GM21390 (cell line): ENCODE measurements around the gene TMEM131L.
"Not testable (repeated sequence)": the region's sequence is repeated elsewhere in the genome, so short reads cannot be mapped to it uniquely, and the experiment has no call there.

ENCODE experiments used
- ATAC-seq: cut with Tn5 transposase; IDR thresholded peaks from one replicate; pipeline ENCODE4 v1.9.1; 2021; ENCODE audit not compliant: unreplicated experiment

The TMEM131L gene

DNA sequence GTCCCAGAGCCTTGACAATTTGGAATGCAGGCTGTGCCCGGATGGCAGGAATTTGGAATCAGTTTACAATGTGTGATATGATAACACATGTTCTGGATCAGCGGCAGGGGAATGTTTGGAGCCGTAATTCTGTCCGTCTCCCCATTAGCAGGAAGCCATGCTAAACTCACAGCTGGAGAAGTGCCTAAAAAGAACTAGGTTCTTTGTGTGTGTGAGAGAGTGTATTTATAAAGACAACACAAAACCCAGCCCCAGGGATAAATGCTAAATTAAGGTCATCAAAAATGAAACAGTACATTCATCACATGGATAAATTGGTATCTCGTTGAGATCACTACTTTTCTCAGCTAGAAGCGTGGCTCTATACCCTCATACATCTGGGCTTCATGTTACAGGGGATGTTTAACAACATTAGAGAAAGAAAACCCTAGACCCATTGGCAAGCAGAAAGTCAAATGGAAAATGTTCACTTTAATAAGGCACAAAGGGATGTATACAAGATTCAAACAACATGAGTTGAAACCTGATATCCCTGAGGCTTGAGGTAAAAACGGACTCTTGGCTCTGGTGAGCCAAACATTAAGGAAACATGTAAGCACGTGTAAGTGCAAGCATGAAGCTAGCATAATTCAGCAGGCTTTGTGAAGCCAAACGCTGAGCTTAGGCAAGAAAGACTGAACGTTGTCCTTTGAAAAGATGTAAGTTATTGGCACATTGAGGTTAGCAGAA is 18.0 kb upstream of the TMEM131L start:
- ATAC-seq = no peak

DNA sequence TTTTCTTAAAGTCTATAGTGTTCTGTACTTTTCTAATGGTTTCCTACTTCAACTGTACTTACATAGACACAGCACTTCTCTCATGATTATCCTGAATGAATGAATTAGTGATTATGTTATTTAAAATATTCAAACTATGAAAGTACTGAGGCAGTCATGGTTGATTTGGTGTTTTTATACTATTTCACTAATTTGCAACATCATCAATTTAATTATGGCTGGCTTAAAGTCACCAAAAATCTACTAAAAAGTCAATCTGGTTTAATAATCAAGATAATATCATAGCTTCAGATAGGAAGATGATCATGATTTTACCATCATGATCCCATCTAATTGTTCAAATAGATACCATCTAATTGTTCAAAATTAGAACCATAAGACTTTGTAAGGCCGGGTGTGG is 16.8 kb upstream of the TMEM131L start:
- ATAC-seq = no peak

DNA sequence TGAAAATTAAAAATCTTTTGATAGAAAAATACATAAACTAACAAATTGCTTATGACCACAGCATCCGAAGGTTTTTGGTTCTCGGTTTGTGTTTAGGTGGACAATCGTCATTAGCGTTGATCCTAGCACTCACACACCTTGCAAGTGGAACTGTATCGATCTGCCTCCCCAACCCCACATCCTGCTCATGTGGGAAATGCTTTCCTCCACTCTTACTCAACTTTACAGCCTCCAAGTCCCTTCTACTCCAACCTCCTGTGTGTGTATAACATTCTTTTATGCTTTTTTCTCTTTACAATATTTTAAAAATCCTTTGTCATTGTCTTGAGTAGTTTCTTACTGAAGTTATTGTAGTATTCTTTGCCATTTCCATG is 15.6 kb upstream of the TMEM131L start:
- ATAC-seq = no peak

DNA sequence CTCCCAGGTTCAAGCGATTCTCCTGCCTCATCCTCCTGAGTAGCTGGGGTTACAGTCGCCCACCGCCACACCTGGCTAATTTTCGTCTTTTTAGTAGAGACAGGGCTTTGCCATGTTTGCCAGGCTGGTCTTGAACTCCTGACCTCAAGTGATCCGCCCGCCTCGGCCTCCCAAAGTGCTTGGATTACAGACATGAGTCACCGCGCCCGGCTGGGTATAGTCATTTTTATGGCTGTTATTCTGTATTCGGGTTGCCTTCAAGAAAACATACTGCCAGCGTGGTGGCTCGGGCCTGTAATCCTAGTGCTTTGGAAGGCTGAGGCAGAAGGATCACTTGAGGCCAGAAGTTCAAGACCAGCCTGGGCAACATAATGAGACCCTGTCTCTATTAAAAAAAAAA is 15.0 kb upstream of the TMEM131L start:
- not testable (repeated sequence) for ATAC-seq

DNA sequence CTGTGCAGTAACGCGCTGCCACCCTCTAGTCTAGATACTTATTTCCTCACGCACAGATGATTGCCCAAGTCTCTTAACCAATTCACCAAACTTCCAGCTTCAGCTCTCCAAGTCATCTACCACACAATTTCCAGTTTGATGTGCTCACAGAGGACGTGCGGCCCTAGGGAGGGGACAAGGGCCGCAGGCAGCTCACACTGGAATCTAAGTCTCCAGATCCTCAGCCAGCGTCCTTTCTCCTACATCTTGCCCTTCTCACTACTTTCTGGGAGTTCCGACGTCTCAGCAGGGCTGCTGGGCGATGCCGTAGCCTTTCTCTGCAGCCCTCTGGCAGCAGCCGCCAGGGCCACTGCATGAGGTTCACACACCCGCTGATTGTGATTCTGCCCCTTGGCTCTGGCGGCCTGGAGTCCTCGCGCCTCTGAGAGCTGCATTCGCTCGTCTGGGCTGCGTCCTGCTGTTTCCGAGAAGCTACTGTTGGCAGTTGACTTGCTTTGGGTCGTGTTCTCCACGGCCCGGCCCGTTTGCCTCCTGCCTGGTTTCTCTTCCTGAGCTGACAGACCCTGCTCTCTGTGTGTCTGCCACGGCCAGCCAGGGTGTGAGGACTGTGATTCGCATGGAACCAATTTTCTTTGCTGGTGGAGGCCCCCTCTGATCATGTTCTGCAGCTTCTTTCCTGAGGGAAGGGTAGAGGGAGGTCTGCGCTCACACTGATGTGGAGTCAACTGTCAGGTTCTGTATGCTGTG is 14.1 kb upstream of the TMEM131L start:
- no peak for ATAC-seq

DNA sequence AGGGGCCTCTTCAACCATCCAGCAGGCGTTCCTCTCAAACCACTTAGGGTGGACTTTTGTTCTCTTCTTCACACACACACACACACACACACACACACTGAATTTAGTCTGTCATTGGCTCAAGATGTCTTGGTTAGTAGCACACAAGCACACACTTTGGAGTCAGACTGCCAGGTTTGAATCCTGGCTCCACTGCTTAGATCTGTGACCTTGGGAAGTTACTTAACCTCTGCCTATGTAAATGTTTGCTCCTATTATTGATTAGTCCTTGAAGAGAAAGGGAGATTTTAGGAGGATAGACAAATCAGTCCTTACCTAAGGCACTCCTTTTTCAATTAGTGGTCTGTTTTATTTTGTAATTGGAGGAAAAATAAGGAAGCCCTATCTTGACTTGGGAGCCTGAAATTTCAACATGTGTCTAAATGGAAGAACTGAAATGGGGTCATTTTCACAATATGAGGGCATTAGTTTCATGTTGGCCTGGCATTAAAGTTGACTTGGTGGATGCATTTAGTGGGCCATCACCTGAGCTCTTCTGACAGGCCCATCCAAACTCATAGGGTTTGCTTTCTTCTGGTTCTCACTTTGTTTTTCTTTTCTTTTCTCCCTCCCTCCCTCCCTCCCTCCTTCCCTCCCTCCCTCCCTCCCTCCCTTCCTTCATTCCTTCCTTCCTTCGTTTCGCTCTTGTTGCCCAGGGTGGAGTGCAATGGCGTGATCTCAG is 13.3 kb upstream of the TMEM131L start:
- no peak for ATAC-seq

DNA sequence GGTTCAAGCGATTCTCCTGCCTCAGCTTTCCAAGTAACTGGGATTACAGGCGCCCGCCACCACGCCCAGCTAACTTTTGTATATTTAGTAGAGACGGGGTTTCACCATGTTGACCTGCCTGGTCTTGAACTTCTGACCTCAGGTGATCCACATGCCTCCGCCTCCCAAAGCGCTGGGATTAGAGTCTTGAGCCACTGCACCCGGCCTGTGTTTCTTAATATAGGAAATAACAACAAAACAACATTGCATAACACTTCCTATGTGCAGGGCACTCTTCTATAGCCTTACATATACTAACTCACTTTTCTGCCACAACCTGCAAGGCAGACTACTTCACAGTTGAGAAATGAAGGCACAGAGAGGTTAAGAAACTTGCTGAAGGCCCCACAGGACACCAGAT is 12.8 kb upstream of the TMEM131L start:
- no peak for ATAC-seq

DNA sequence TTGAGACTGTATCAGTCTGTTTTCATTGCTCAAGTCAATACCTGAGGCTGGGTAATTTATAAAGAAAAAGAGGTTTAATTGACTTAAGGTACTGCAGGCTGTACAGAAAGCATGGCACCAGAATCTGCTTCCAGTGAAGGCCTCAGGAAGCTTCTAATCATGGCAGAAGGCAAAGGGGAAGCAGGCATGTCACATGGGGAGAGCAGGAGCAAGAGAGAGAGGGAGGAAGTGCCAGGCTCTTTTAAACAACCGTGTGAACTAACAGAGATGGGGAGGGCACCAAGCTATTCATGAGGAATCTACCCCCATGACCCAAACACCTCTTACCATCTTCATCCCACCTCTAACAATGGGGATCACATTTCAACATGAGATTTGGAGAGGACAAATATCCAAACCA is 7.2 kb upstream of the TMEM131L start:
- no peak for ATAC-seq

DNA sequence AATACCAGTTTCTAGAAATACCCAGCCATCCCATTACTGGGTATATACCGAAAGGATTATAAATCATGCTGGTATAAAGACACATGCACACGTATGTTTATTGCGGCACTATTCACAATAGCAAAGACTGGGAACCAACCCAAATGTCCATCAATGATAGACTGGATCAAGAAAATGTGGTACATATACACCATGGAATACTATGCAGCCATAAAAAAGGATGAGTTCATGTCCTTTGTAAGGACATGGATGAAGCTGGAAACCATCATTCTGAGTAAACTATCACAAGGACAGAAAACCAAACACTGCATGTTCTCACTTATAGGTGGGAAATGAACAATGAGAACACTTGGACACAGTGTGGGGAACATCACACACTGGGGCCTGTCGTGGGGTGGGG is 4.6 kb upstream of the TMEM131L start:
- ATAC-seq = not testable (repeated sequence)

DNA sequence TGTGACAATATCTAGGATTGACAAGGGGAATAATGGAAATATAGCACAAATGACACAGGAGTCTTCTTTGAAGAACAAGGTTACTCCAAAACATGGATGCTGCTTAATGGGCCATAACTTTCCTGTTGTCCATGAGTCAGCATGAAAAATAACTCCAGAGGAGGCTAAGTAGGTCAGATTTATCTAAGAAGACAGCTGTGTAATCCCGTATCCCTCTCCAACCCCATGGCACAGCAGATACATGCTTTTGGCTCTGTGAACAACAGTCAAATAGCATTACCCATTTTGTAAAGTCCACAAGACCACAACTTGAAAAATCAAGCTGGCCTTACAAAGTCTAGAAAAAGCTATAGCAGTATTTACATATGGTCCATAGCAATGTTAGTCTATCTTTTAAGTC is 2.1 kb upstream of the TMEM131L start:
- ATAC-seq = no peak

DNA sequence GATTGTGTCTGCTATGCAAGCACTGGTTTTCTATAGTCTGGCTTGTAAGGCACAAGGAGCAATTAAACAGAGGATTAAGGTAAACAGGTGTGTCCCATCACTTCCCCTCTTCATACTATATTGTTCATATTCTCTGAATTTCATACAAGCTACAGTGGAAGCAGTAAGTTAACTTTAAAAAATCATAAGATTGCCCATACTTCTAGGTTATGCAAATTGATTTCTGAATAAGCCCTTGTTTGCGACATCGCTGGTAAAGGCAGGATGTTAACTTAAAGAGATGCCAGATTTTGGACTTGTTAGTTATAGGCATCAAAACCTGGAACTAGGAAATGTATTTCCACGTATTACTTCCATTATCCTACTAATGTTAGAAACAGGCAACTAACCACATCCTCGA is 1.0 kb upstream of the TMEM131L start:
- no peak for ATAC-seq

DNA sequence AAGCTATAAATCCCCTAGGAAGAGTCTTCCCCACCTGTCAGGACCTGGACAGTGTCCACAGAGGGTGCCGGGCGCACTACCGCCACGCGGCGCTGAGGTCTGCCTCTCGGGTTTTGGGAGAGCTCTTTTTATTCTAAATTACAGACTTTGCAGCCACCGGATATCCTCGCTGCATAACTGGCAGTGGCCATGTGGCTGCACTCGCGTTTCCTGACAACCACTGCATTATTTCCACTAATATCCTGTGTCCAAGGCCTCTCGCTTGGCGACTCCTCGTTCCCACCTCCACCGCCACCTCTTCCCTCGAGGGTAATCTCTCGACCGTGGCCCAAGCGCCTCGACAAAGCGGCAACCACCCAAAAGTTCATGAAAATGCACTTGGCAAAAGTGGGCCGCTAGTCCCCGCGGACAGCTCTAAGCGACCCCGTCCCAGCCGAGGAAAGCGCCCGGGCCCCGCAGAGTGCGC is 512 bp upstream of the TMEM131L start:
- no peak for ATAC-seq

DNA sequence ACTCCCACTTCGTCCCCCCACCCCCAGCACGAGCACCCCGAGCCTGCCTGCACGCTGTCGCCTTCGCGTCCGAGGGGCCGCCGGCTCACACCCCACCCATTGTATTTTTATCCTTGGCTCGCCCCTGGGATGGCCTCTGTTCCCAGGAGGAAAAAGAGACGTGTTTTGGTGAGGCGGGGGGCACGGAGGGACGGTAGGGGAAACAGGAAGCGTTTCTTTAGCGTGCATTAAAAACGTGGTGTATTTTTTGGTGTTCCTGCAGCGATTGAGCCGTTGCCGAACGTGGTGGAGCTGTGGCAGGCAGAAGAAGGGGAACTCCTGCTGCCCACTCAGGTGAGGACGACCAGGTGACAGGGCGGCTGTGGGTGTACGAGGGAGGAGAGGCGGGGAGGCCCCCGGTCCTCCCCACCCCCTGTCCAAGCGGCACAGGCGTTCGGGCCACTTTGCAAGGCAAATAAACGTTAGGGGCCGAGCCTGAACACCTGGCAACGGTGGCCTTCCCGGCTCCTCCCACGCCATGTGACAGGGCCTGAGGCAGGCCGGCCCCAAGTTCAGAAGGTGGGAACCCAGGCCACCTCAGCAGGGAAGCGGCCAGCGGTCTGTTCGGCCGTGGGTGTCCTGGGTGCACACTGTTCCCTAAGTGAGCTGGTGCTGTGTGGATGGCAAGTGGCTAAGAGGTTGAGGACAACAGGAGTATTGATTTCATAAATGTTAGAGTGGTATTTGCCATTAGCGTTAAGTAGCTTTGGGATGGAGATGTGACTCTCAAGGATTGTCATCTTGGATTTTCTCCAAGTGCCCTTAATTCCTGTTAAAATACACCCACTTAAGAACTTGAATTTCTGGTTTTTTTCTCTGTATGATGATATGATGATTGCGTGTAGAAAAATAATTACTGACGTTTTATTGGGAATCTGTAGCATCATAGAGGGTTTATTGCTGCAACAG is 1.1 kb downstream of the TMEM131L start:
- peak; percentile 52 for ATAC-seq

DNA sequence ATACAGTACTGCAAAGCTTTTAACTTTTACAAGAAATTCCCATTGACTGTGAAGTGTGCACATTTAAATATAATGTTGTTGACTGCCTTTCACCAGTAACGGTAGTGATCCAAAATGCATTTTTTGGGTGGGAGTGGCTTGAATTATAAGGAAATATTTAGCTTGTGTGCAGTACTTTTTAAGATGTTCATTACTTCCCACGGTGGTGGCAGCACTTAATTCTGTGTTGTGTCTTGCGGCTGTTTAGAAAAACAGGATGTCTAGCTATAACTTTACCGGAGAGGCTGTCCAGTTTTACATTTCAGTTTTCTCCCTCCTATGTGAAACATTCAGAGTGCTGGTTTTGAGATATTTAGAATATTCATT is 1.7 kb downstream of the TMEM131L start:
- no peak for ATAC-seq

DNA sequence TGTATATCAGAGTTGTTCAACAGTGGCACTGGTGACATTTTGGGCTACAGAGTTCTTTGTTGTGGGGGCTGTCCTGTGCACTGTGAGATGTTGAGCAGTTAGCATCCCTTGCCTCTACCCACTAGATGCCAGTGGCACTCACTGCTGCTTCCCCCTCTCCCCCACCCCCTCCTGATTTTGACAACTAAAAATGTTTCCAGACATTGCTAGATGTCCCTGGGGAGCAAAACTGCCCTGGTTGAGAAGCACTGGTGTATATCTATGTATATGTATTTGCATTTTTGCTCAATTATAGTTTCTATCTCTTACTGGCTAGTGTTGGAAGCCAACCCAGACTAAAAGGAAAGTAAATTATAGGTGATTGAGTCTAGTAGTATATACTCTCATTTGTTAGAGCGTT is 2.4 kb downstream of the TMEM131L start:
- peak; percentile 32 for ATAC-seq

DNA sequence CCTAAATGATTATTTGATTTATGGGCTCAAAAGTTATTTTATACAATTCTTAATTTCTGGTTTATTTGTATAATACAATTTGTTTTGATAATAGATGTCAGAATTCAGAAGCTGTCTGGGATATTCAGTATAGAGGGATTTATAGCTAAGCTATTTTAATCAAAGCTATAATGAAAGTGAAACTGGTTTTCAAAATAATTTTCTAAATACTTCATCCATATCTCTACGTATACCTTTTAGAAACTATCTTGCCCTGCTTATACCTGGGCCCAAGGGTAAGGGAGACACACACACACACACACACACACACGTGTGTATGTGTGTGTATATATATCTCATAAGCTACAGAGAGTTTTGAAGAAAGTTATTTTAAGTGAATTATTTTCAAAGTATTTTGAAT is 2.9 kb downstream of the TMEM131L start:
- no peak for ATAC-seq

DNA sequence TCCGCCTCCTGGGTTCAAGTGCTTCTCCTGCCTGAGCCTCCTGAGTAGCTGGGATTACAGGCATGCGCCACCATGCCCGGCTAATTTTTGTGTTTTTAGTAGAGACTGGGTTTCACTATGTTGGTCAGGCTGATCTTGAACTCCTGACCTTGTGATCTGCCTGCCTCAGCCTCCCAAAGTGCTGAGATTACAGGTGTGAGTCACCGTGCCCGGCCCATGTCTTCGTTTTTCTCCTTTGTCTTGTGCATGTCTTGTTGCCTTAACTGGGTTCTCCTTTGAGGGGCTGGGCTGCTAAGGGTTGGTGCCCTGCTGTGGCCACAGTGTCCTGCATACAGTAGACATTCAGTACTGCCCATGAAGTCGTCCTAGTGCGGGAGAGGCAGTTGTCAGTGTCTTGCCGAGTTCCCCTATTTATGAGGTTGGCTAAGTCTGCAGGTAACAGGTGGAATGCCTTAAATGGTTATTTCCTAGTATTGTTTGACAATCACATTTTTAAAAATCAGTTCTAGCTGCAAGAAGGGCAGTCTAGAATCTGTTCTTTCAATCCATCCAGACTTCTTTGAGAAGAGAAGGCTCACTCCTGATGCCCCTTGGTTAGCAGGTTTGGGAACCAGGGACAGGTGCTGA is 5.0 kb downstream of the TMEM131L start:
- ATAC-seq = not testable (repeated sequence)

DNA sequence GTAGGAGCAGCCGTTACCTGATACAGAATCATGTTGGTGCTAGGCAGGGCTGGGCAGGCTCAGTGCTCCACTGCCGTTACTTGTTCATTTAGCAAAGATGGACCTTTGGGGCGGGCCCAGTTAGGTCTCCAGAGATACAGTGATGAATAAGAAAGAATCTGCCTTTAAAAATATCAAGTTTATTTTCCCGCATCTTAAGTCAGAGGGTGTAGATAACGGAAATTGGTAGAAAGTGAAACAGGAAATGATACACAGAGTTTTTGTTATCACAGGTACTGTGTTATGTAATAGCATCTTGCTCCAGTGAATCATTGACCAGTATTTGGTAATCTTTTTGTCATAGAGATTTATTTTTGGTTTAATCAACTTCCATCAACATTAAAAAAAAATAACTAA is 5.5 kb downstream of the TMEM131L start:
- ATAC-seq = peak; percentile 27

DNA sequence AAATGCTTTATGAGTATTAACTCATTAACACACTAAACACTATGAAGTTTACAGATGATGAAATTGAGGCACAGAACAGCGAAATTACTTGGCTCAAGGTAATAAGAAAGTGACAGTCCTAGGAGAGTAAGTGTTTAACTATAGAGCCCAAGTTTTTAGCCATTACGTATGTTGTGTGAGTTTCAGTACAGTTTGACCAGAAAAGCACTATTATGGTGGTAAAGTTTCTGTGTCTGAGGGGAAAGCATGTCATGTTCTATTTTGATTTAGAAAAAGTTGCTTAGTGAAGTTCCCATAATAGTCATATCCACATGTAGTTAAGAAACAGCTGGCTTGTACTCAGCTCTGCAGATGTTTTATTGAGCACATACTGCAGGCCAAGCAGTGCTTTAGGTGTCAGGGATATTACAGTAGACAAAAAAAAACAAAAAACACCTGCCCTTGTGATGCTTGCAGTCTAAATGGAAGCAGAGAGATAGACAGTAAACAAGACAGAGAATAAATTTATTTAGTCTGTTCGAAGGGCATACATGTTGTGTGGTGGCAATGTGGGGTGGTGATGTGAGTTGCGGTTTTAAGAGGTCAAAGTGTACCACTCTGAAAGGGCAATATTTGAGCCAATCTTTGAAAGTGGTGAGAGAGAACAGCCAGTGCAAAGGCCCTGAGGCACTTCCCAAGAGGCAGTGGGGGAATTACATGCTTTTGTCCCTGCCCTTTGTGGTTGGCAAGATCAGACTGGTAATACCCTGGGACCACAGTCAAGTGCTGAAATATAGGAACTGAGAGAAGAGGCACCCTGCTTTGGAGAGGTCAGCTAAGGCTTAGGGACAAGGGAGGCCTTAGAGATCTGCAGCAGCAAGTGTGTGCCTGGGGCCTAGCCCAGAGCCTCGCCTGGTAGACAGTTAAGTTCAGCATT is 6.2 kb downstream of the TMEM131L start:
- ATAC-seq = peak; percentile 50
